Right lobe of liver (tissue), 4 donors: ENCODE results near the gene GATA2.

Experiments
- POLR2A ChIP-seq: fragments of 450-650 bp; IDR thresholded peaks from one replicate; pipeline ENCODE4 v1.6.1; 2017; ENCODE audit warnings: antibody characterized with exemption, mild to moderate bottlenecking
- TF ChIP-seq, protein P1 (sequence below), 4 donors: fragments of 200-600 bp in 3 of 4; fragments of 450-650 bp in 1 of 4; IDR thresholded peaks; one replicate each; pipeline versions ENCODE4 v1.5.1 to v1.8.0; 2016 to 2022; ENCODE audit warnings: antibody characterized with exemption in 4 of 4, mild to moderate bottlenecking in 2 of 4
- donor health status: DM: no; HTN: no; CAD: no.
- donor health status: DM: no; HTN: no; CAD: no.
- donor health status: DM: no; HTN: yes; CAD: no.

DNA sequence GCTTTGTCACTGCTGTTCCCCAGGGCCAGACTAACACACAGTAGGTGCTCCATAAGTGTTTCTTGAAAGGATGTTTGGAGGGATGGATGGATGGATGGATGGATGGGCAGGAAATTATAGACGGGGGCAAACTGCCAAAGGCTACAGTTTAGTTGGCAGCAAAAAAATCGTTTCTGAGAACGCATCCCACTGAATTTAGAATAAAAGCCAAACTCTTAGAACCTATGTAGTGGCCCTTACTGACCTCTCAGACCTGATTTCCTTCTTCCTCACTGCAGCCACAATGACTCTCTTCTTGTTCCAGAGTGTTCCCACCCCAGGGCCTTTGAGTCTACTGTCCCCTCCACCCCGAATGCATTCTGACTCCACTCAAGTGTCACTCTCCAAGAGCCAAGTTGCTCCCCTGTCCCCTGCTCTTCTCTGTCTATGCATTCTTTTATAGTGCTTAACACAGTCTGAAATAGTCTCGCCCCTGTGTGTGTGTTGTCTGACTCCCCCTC, 5.2 kb upstream of the GATA2 start:
- TF ChIP-seq, protein P1, sequence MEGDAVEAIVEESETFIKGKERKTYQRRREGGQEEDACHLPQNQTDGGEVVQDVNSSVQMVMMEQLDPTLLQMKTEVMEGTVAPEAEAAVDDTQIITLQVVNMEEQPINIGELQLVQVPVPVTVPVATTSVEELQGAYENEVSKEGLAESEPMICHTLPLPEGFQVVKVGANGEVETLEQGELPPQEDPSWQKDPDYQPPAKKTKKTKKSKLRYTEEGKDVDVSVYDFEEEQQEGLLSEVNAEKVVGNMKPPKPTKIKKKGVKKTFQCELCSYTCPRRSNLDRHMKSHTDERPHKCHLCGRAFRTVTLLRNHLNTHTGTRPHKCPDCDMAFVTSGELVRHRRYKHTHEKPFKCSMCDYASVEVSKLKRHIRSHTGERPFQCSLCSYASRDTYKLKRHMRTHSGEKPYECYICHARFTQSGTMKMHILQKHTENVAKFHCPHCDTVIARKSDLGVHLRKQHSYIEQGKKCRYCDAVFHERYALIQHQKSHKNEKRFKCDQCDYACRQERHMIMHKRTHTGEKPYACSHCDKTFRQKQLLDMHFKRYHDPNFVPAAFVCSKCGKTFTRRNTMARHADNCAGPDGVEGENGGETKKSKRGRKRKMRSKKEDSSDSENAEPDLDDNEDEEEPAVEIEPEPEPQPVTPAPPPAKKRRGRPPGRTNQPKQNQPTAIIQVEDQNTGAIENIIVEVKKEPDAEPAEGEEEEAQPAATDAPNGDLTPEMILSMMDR (IDR thresholded peaks at IDR 0.05) = no peak
- TF ChIP-seq POLR2A = no peak
